B cell (primary cell): ENCODE measurements around the gene HDGF. TPM values are rescaled to one million over a fixed set of nuclear protein-coding genes. Genes with fewer than 3 reads are reported as not detected.

Experiments
- ATAC-seq: fragments of 200-7000 bp; cut with Tn5 transposase; one replicate; pipeline ENCODE4 v1.10.0; 2021; ENCODE audit warnings: low read depth, mild to moderate bottlenecking, moderate number of reproducible peaks, moderate library complexity
- CTCF ChIA-PET: fragments of 350-600 bp; sonication (Branson Sonifier 250); formaldehyde crosslinking; loops from one replicate; lab custom pipeline; 2021; ENCODE audit warnings: antibody characterized with exemption, inconsistent platforms; lab: Charles Lee
- POLR2A ChIA-PET: fragments of 350-600 bp; sonication (Branson Sonifier 250); formaldehyde crosslinking; loops from one replicate; lab custom pipeline; 2021; ENCODE audit warnings: antibody characterized with exemption; lab: Charles Lee
- DNase-seq: peaks from one replicate; pipeline ENCODE4 v3.0.0; 2013
- H2AFZ ChIP-seq: 2 replicates; pipeline ENCODE4 v1.6.1; 2012; ENCODE audit warnings: mild to moderate bottlenecking, low read depth, low read length; ENCODE audit not compliant: insufficient read depth, poor library complexity, severe bottlenecking
- H3K27ac ChIP-seq, 2 donors: 1 replicate in 1 of 2; 2 replicates in 1 of 2; pipeline ENCODE4 v1.5.1; 2012 to 2013; ENCODE audit warnings: low read length in 2 of 2, mild to moderate bottlenecking in 2 of 2, moderate library complexity in 1 of 2
- H3K27me3 ChIP-seq, 4 experiments: fragments of 200-600 bp in 1 of 4; sonication (generic) in 1 of 4; replicated peaks in 1 of 4; 1 replicate in 2 of 4; 2 replicates in 2 of 4; pipeline versions ENCODE4 v1.6.1 to v1.7.0; 2013 to 2016; ENCODE audit warnings: low read length in 3 of 4, mild to moderate bottlenecking in 2 of 4, mixed read lengths in 1 of 4, moderate library complexity in 1 of 4; ENCODE audit not compliant: insufficient read depth in 4 of 4, control insufficient read depth in 3 of 4; ENCODE audit errors: control extremely low read depth in 1 of 4
- H3K36me3 ChIP-seq, 2 experiments: replicated peaks in 1 of 2; 1 replicate in 1 of 2; 2 replicates in 1 of 2; pipeline versions ENCODE4 v1.6.1 to v1.7.1; 2013; ENCODE audit warnings: low read length in 1 of 2; ENCODE audit not compliant: insufficient read depth in 2 of 2, control insufficient read depth in 1 of 2; ENCODE audit errors: control extremely low read depth in 1 of 2, extremely low read depth in 1 of 2
- H3K4me1 ChIP-seq, 2 donors: fragments of 200-600 bp in 1 of 2; sonication (generic) in 1 of 2; 1 replicate in 1 of 2; 2 replicates in 1 of 2; pipeline versions ENCODE4 v1.5.1 to v1.6.1; 2013 to 2017; ENCODE audit warnings: low read length in 2 of 2; ENCODE audit not compliant: control insufficient read depth in 2 of 2, insufficient read depth in 2 of 2
- H3K4me2 ChIP-seq: replicated peaks from 2 replicates; pipeline ENCODE3; 2012; ENCODE audit warnings: mild to moderate bottlenecking, low read depth, low read length; ENCODE audit not compliant: poor library complexity, severe bottlenecking
- H3K4me3 ChIP-seq, 5 experiments: fragments of 200-600 bp in 1 of 5; sonication (generic) in 1 of 5; 1 replicate in 3 of 5; 2 replicates in 2 of 5; pipeline versions ENCODE4 v1.5.1 to v1.7.0; 2011 to 2016; ENCODE audit warnings: low read length in 4 of 5, mild to moderate bottlenecking in 4 of 5, low read depth in 2 of 5, control low read depth in 1 of 5, moderate library complexity in 1 of 5; ENCODE audit not compliant: insufficient read depth in 1 of 5; ENCODE audit errors: control extremely low read depth in 1 of 5, extremely low read depth in 1 of 5
- H3K79me2 ChIP-seq: fragments of 200-600 bp; sonication (generic); one replicate; pipeline ENCODE4 v1.6.0; 2016; ENCODE audit warnings: low read length; ENCODE audit not compliant: control insufficient read depth, insufficient read depth
- H3K9ac ChIP-seq: fragments of 200-600 bp; sonication (generic); 2 replicates; pipeline ENCODE4 v1.6.1; 2017; ENCODE audit warnings: mild to moderate bottlenecking, low read length, moderate library complexity
- H3K9me3 ChIP-seq, 3 donors: one replicate each; pipeline versions ENCODE4 v1.6.1 to v1.7.1; 2013; ENCODE audit warnings: low read length in 2 of 3; ENCODE audit not compliant: control insufficient read depth in 2 of 3, insufficient read depth in 1 of 3; ENCODE audit errors: control extremely low read depth in 1 of 3
- H4K20me1 ChIP-seq: 2 replicates; pipeline ENCODE4 v1.6.0; 2012; ENCODE audit warnings: mild to moderate bottlenecking, low read length; ENCODE audit not compliant: insufficient read depth, control insufficient read depth, poor library complexity, severe bottlenecking
- H3K27ac Mint-ChIP-seq: one replicate; pipeline ENCODE4 v1.8.0; 2021; ENCODE audit warnings: mixed read lengths
- H3K27me3 Mint-ChIP-seq: one replicate; pipeline ENCODE4 v1.8.0; 2021; ENCODE audit warnings: mixed read lengths
- H3K4me1 Mint-ChIP-seq: one replicate; pipeline ENCODE4 v1.8.0; 2021; ENCODE audit warnings: mixed read lengths
- H3K4me3 Mint-ChIP-seq: one replicate; pipeline ENCODE4 v1.8.0; 2021; ENCODE audit warnings: mixed read lengths
- H3K9me3 Mint-ChIP-seq: one replicate; pipeline ENCODE4 v1.8.0; 2022; ENCODE audit warnings: mixed read lengths; ENCODE audit not compliant: insufficient read depth
- CTCF ChIP-seq: fragments of 200-600 bp; IDR thresholded peaks from one replicate; pipeline ENCODE4 v1.8.0; 2022; ENCODE audit warnings: antibody characterized with exemption, mild to moderate bottlenecking
- EZH2 ChIP-seq: IDR thresholded peaks from 2 replicates; pipeline ENCODE4 v1.6.1; 2012; ENCODE audit warnings: borderline replicate concordance, low read depth, mild to moderate bottlenecking, moderate library complexity, low read length; ENCODE audit not compliant: insufficient read depth, poor library complexity, severe bottlenecking
- WGBS: methylation state at CpG from one replicate; pipeline ENCODE4 v1.1.5; 2013; ENCODE audit warnings: missing lambda C conversion rate; ENCODE audit not compliant: insufficient coverage; 5-methylcytosine and 5-hydroxymethylcytosine counted together
- intact Hi-C: fragments of 100-400 bp; cut with micrococcal nuclease; formaldehyde crosslinking; loops from one replicate; pipeline ENCODE4 v1.10.0; 2022
- polyA plus RNA-seq: library from polyadenylated mRNA; depleted of rRNA; stranded (reverse); fragments of >200 nt; gene quantifications from 2 replicates; pipeline ENCODE4 v1.2.3, GENCODE V29; 2012
- total RNA-seq, 2 donors: library from RNA; stranded (reverse); fragments of 120-200 nt in 1 of 2; gene quantifications; 1 replicate in 1 of 2; 2 replicates in 1 of 2; pipeline versions ENCODE4 v1.2.3 to v1.2.4, GENCODE V29; 2013 to 2022

The HDGF gene
- total and polyA plus RNA-seq, 2 donors (not counting 1 experiment from before 2014, with no cell fraction given), result 40.3 to 89.9 TPM

- Mint-ChIP-seq H3K27me3 (no peaks in the 10 kb centered on the region), H3K4me1 (peaks cover 47% of the 10 kb centered on the region), H3K9me3 (no peaks in the 10 kb centered on the region), H3K27ac (no peak overlapping the region), H3K4me3 (no peak overlapping the region)
- 61% methylated on average over 2 of the region's 4 CpGs for WGBS
- intact Hi-C loops, result no loop called here
- peak overlapping the region in 1 of 2 donors; percentile 18 for H3K27ac ChIP-seq
- POLR2A ChIA-PET, result no interaction called here
- DNase-seq, result no peak
- peaks cover 65% of the 10 kb centered on the region for H4K20me1 ChIP-seq
- no peaks in the 10 kb centered on the region for H3K9me3 ChIP-seq
- ATAC-seq, result no peak
- no peak overlapping the region for H3K4me3 ChIP-seq
- no peak for TF ChIP-seq EZH2
- TF ChIP-seq CTCF, result no peak
- H3K27me3 ChIP-seq, result no peaks in the 10 kb centered on the region
- CTCF ChIA-PET, result interaction anchor here (0.7 to 2.3 kb wide), 4 partner anchors 8 to 87 kb away, joined by 3 to 6 read pairs (median 6); no protein-coding TSS in a partner anchor
- H3K4me1 ChIP-seq, result peaks cover 3 to 4% of the 10 kb centered on the region in 2 donors
- no peak overlapping the region for H3K4me2 ChIP-seq
- no peak overlapping the region for H2AFZ ChIP-seq
- no peak overlapping the region for H3K9ac ChIP-seq
- peaks cover 93% of the 10 kb centered on the region for H3K79me2 ChIP-seq
- peaks cover 10 to 28% of the 10 kb centered on the region in 2 experiments for H3K36me3 ChIP-seq
Measured at GRCh38 chr1:156776942-156777341, 25.5 kb upstream of the HDGF start.

GRCh38 chr1:156775799-156776198 is 24.3 kb upstream of the HDGF start:
- Histone ChIP-seq H3K36me3 (peaks cover 5 to 22% of the 10 kb centered on the region in 2 experiments), H3K27ac (no peak overlapping the region), H4K20me1 (peaks cover 61% of the 10 kb centered on the region), H2AFZ (no peak overlapping the region), H3K4me2 (no peak overlapping the region), H3K4me1 (peaks cover 8% of the 10 kb centered on the region in 2 donors), H3K27me3 (no peaks in the 10 kb centered on the region), H3K79me2 (peaks cover 93% of the 10 kb centered on the region), H3K9me3 (no peaks in the 10 kb centered on the region), H3K4me3 (no peak overlapping the region), H3K9ac (no peak overlapping the region)
- Mint-ChIP-seq H3K27ac (no peak overlapping the region), H3K27me3 (no peaks in the 10 kb centered on the region), H3K9me3 (no peaks in the 10 kb centered on the region), H3K4me1 (peaks cover 49% of the 10 kb centered on the region), H3K4me3 (no peak overlapping the region)
- WGBS, result 58% methylated on average over 2 of the region's 5 CpGs
- no peak for ATAC-seq
- ChIA-PET POLR2A (no interaction called here), CTCF (interaction anchor here (1.0 kb wide), 1 partner anchor 9 kb away, joined by 6 read pairs; no protein-coding TSS in a partner anchor)
- intact Hi-C loops, result no loop called here
- no peak for DNase-seq
- TF ChIP-seq EZH2, result no peak
